ENCODE data around the gene LARP6. TPM values are rescaled to one million over a fixed set of nuclear protein-coding genes. Genes with fewer than 3 reads are reported as not detected.

Gene LARP6
- total and polyA plus RNA-seq, 2 of the 4 experiments (the other 2 are of a cell fraction), result 36.4 to 135 TPM

- intact Hi-C loops (cut with micrococcal nuclease), result loop anchor here (1.0 to 10.0 kb wide), 6 partner anchors 66 to 912 kb away; no protein-coding TSS in a partner anchor
- BruUV-seq (replicated peaks), result no TSS peak
- peaks cover 6% of the 10 kb centered on the region; the same call in 1 of the 2 replicates for H3K4me1 ChIP-seq (ENCODE audit: control insufficient read depth, insufficient read depth, low read length)
- H3K9me3 ChIP-seq (ENCODE audit: control insufficient read depth, insufficient read depth, low read length), result no peaks in the 10 kb centered on the region
- in situ Hi-C loops (cut with MboI; ENCODE audit: low sequenced_read_pairs), result loop anchor here (10.0 kb wide), 1 partner anchor 212 kb away; no protein-coding TSS in a partner anchor
- H4K5ac ChIP-seq (ENCODE audit: low read depth, low read length), result peak overlapping the region; percentile 62
- TF ChIP-seq, protein P1, sequence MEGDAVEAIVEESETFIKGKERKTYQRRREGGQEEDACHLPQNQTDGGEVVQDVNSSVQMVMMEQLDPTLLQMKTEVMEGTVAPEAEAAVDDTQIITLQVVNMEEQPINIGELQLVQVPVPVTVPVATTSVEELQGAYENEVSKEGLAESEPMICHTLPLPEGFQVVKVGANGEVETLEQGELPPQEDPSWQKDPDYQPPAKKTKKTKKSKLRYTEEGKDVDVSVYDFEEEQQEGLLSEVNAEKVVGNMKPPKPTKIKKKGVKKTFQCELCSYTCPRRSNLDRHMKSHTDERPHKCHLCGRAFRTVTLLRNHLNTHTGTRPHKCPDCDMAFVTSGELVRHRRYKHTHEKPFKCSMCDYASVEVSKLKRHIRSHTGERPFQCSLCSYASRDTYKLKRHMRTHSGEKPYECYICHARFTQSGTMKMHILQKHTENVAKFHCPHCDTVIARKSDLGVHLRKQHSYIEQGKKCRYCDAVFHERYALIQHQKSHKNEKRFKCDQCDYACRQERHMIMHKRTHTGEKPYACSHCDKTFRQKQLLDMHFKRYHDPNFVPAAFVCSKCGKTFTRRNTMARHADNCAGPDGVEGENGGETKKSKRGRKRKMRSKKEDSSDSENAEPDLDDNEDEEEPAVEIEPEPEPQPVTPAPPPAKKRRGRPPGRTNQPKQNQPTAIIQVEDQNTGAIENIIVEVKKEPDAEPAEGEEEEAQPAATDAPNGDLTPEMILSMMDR (conservative IDR thresholded peaks at IDR 0.05; ENCODE audit: low read depth, low read length), result peak; percentile 77
- no peak for TF ChIP-seq FOS (IDR thresholded peaks at IDR 0.05; ENCODE audit: low read depth, low read length)
- TF ChIP-seq CEBPB (IDR thresholded peaks at IDR 0.05; ENCODE audit: low read depth, low read length), result no peak
- TF ChIP-seq NFE2L2 (IDR thresholded peaks at IDR 0.05; ENCODE audit: low read depth, low read length), result no peak
- peak; percentile 82 for TF ChIP-seq RAD21 (IDR thresholded peaks at IDR 0.05; ENCODE audit: low read length)
- peak; percentile 35 for TF ChIP-seq RCOR1 (IDR thresholded peaks at IDR 0.05; ENCODE audit: insufficient replicate concordance, low read length)
- TF ChIP-seq POLR2A (IDR thresholded peaks at IDR 0.05; ENCODE audit: low read depth, low read length), result no peak
- no peak for TF ChIP-seq MAZ (IDR thresholded peaks at IDR 0.05; ENCODE audit: borderline replicate concordance, low read depth, low read length)
- peak; percentile 58 for TF ChIP-seq SMC3 (IDR thresholded peaks at IDR 0.05; ENCODE audit: low read depth, low read length)
- no peaks in the 10 kb centered on the region; the same call in 1 of the 2 replicates for H3K36me3 ChIP-seq (ENCODE audit: control insufficient read depth, insufficient read depth, low read length)
- peak overlapping the region; percentile 74 for H3K14ac ChIP-seq (replicated peaks; ENCODE audit: low read depth, low read length)
- H3K79me1 ChIP-seq (ENCODE audit: low read depth in 1 of 2, low read length in 2 of 2), result peaks cover 13 to 20% of the 10 kb centered on the region in 2 experiments
- peak overlapping the region; percentile 57 for H3K4ac ChIP-seq (ENCODE audit: low read depth, low read length)
- ATAC-seq (ENCODE audit: low read depth), result peak; percentile 72
- peak overlapping the region; percentile 60 for H2AK9ac ChIP-seq (replicated peaks; ENCODE audit: low read depth, low read length, poor library complexity)
- CTCF ChIA-PET, result interaction anchor here (0.6 to 1.6 kb wide), 6 partner anchors 13 to 1149 kb away, joined by 3 to 5 read pairs (median 3); no protein-coding TSS in a partner anchor
- H2AFZ ChIP-seq (replicated peaks; ENCODE audit: low read length, poor library complexity), result peak overlapping the region; percentile 94
- H3K27me3 ChIP-seq (ENCODE audit: control insufficient read depth, insufficient read depth, low read length), result no peaks in the 10 kb centered on the region
- peak overlapping the region; percentile 74 for H2BK120ac ChIP-seq (ENCODE audit: low read depth, low read length)
- peak overlapping the region; percentile 66 for H3K4me3 ChIP-seq (ENCODE audit: insufficient read depth, low read depth, low read length)
- peak overlapping the region; percentile 17; the same call in 2 of the 3 replicates for H2BK15ac ChIP-seq (ENCODE audit: low read depth, low read length)
- no peaks in the 10 kb centered on the region for H3K9me1 ChIP-seq (ENCODE audit: insufficient read depth, low read length)
- dilution Hi-C loops (cut with HindIII; ENCODE audit: low sequenced_read_pairs, unreplicated experiment), result no loop called here
- H2BK20ac ChIP-seq (ENCODE audit: low read depth, low read length), result 0 out of 2 replicates have a peak overlapping the region, but pooled peaks have one; percentile 15
- H3K27ac ChIP-seq (ENCODE audit: insufficient read depth, low read length), result peak overlapping the region; percentile 64
- peak overlapping the region; percentile 18 to 88 for H4K8ac ChIP-seq (ENCODE audit: low read depth in 2 of 2, low read length in 2 of 2)
- peak; percentile 79 for DNase-seq
- H2AK5ac ChIP-seq (ENCODE audit: low read depth, low read length), result no peak overlapping the region
- H3K9ac ChIP-seq (ENCODE audit: low read depth, low read length), result peak overlapping the region; percentile 52
- H3K4me2 ChIP-seq (ENCODE audit: low read depth, low read length), result peak overlapping the region; percentile 79
- peak overlapping the region; percentile 69 for H2BK5ac ChIP-seq (ENCODE audit: low read depth, low read length, poor library complexity, severe bottlenecking)
- 0 out of 2 replicates have a peak overlapping the region, but pooled peaks have one; percentile 41 for H3K23ac ChIP-seq (ENCODE audit: low read depth, low read length)
- peak overlapping the region; percentile 33; the same call in 1 of the 2 replicates for H4K91ac ChIP-seq (ENCODE audit: insufficient read depth, low read depth, low read length)
- H3K18ac ChIP-seq (ENCODE audit: low read depth, low read length), result peak overlapping the region; percentile 46; the same call in 1 of the 2 replicates
- POLR2A ChIA-PET (ENCODE audit: unreplicated experiment), result no interaction called here
- no peaks in the 10 kb centered on the region; the same call in 1 of the 2 replicates for H4K20me1 ChIP-seq (ENCODE audit: insufficient read depth, low read length)
- H3K56ac ChIP-seq (ENCODE audit: extremely low read depth, insufficient read depth, low read length), result peak overlapping the region; percentile 7; the same call in 1 of the 2 replicates
- WGBS, 2 experiments (ENCODE audit: extremely low coverage in 2 of 2, insufficient read length in 1 of 2), result no CpG with 5 or more reads among the region's 10 CpGs
Measured at GRCh38 chr15:70892912-70893560, 39.1 kb upstream of the LARP6 start.

Measured in IMR-90 (cell line).